NCI-H82 treated with DMSO at 0.1 percent for 48 hours (cell line): ENCODE data around the gene COMMD1.
"Not testable (repeated sequence)": the region's sequence is repeated elsewhere in the genome, so short reads cannot be mapped to it uniquely, and the experiment has no call there.

Experiments
- DNase-seq: peaks from one replicate; lab custom pipeline; 2025; ENCODE audit not compliant: unreplicated experiment; lab: John Stamatoyannopoulos, UW

COMMD1 gene

GRCh38 chr2:62071126-62071598, 165.7 kb downstream of the COMMD1 start:
- DNase-seq, result no peak

GRCh38 chr2:62071760-62072680, 166.5 kb downstream of the COMMD1 start:
- DNase-seq, result no peak

- no peak for DNase-seq
Measured at GRCh38 chr2:62074233-62074632, 168.8 kb downstream of the COMMD1 start.

GRCh38 chr2:62076980-62077638, 171.6 kb downstream of the COMMD1 start:
- DNase-seq, result no peak

GRCh38 chr2:62084801-62085200, 179.3 kb downstream of the COMMD1 start:
- no peak for DNase-seq

GRCh38 chr2:62089658-62090057, 184.2 kb downstream of the COMMD1 start:
- no peak for DNase-seq

GRCh38 chr2:62091471-62091870, 186.0 kb downstream of the COMMD1 start:
- no peak for DNase-seq

- DNase-seq, result no peak
Measured at GRCh38 chr2:62099050-62099449, 193.6 kb downstream of the COMMD1 start.

GRCh38 chr2:62099523-62100175, 194.2 kb downstream of the COMMD1 start:
- DNase-seq, result no peak

- DNase-seq, result no peak
Measured at GRCh38 chr2:62101886-62102285, 196.4 kb downstream of the COMMD1 start.

- DNase-seq, result no peak
Measured at GRCh38 chr2:62102402-62102920, 197.0 kb downstream of the COMMD1 start.

GRCh38 chr2:62109554-62109953, 204.1 kb downstream of the COMMD1 start:
- DNase-seq, result no peak

GRCh38 chr2:62110415-62111025, 205.0 kb downstream of the COMMD1 start:
- no peak for DNase-seq

- DNase-seq, result no peak
Measured at GRCh38 chr2:62112179-62112578, 206.7 kb downstream of the COMMD1 start.

GRCh38 chr2:62114564-62114963, 209.1 kb downstream of the COMMD1 start:
- DNase-seq, result no peak

- no peak for DNase-seq
Measured at GRCh38 chr2:62116983-62117382, 211.5 kb downstream of the COMMD1 start.

GRCh38 chr2:62118160-62118559, 212.7 kb downstream of the COMMD1 start:
- DNase-seq, result no peak

- DNase-seq, result no peak
Measured at GRCh38 chr2:62119311-62119974, 214.0 kb downstream of the COMMD1 start.

- DNase-seq, result not testable (repeated sequence)
Measured at GRCh38 chr2:62126239-62126638, 220.8 kb downstream of the COMMD1 start.

GRCh38 chr2:62133320-62133823, 227.9 kb downstream of the COMMD1 start:
- DNase-seq, result no peak
